ENCODE data around the gene MEFV.

GRCh38 chr16:3234857-3235561 is 21.4 kb downstream of the MEFV start, which contains the start of gene ZNF200:
- TF ChIP-seq GATA3 (IDR thresholded peaks at IDR 0.05; ENCODE audit: low read depth, low read length) (no peak), GATA2 (IDR thresholded peaks at IDR 0.05; ENCODE audit: low read depth, low read length) (0 out of 2 replicates have a peak, but pooled peaks have one; percentile 16)
